Measurements from ENCODE around the gene SULT2B1. TPM values are rescaled to one million over a fixed set of nuclear protein-coding genes. Genes with fewer than 3 reads are reported as not detected.

SULT2B1 gene
- total and polyA plus RNA-seq, 7 donors: 0.06 to 0.23 TPM; not detected in 5

- H3K36me3 ChIP-seq (ENCODE audit: insufficient read depth in 1 of 2, low read depth in 1 of 2): no peaks in the 10 kb centered on the region
- TF ChIP-seq CTCF (IDR thresholded peaks at IDR 0.05): no peak
- DNase-seq (no peak), ATAC-seq (no peak)
- no peak overlapping the region for H3K4me3 ChIP-seq
- intact Hi-C loops (cut with DNase I): no loop called here
- no peaks in the 10 kb centered on the region for H3K4me1 ChIP-seq
- no peaks in the 10 kb centered on the region for H3K9me3 ChIP-seq
- H3K27ac ChIP-seq: no peak overlapping the region
- 84 to 86% (median 85%) methylated on average over 9 of the region's 9 CpGs for WGBS, 3 donors
- peaks cover 0 to 4% (median 0%) of the 10 kb centered on the region in 3 donors for H3K27me3 ChIP-seq (ENCODE audit: insufficient read depth in 3 of 3, low read length in 2 of 3)
These were observed 43.2 kb downstream of the SULT2B1 start for GRCh38 chr19:48595171-48595570.

GRCh38 chr19:48595833-48596232 lies 43.9 kb downstream of the SULT2B1 start:
- H3K27me3 ChIP-seq (ENCODE audit: insufficient read depth in 3 of 3, low read length in 2 of 3): peaks cover 0 to 4% (median 0%) of the 10 kb centered on the region in 3 donors
- H3K27ac ChIP-seq: no peak overlapping the region
- DNase-seq: no peak
- ATAC-seq: no peak
- TF ChIP-seq CTCF (IDR thresholded peaks at IDR 0.05): no peak
- no peak overlapping the region for H3K4me3 ChIP-seq
- 39 to 41% (median 40%) methylated on average over 6 of the region's 6 CpGs for WGBS, 3 donors
- H3K9me3 ChIP-seq: no peaks in the 10 kb centered on the region
- intact Hi-C loops (cut with DNase I): no loop called here
- no peaks in the 10 kb centered on the region for H3K4me1 ChIP-seq
- no peaks in the 10 kb centered on the region for H3K36me3 ChIP-seq (ENCODE audit: insufficient read depth in 1 of 2, low read depth in 1 of 2)

- DNase-seq: no peak
- H3K9me3 ChIP-seq: no peaks in the 10 kb centered on the region
- H3K36me3 ChIP-seq (ENCODE audit: insufficient read depth in 1 of 2, low read depth in 1 of 2): no peaks in the 10 kb centered on the region
- peaks cover 0 to 4% (median 0%) of the 10 kb centered on the region in 3 donors for H3K27me3 ChIP-seq (ENCODE audit: insufficient read depth in 3 of 3, low read length in 2 of 3)
- no peak for ATAC-seq
- WGBS, 3 donors: 83 to 87% (median 86%) methylated on average over 4 of the region's 4 CpGs
- H3K27ac ChIP-seq: no peak overlapping the region
- H3K4me3 ChIP-seq: no peak overlapping the region
- TF ChIP-seq CTCF (IDR thresholded peaks at IDR 0.05): no peak
- no peaks in the 10 kb centered on the region for H3K4me1 ChIP-seq
- intact Hi-C loops (cut with DNase I): no loop called here
These were observed 44.3 kb downstream of the SULT2B1 start for GRCh38 chr19:48596237-48596636.

GRCh38 chr19:48596679-48597465 lies 44.9 kb downstream of the SULT2B1 start:
- Histone ChIP-seq H3K27ac (no peak overlapping the region), H3K9me3 (no peaks in the 10 kb centered on the region), H3K27me3 (ENCODE audit: insufficient read depth in 3 of 3, low read length in 2 of 3) (peaks cover 0 to 4% (median 0%) of the 10 kb centered on the region in 3 donors), H3K4me1 (no peaks in the 10 kb centered on the region), H3K4me3 (no peak overlapping the region), H3K36me3 (ENCODE audit: insufficient read depth in 1 of 2, low read depth in 1 of 2) (no peaks in the 10 kb centered on the region)
- intact Hi-C loops (cut with DNase I): no loop called here
- WGBS, 3 donors: 75 to 80% (median 79%) methylated on average over 39 of the region's 39 CpGs
- no peak for TF ChIP-seq CTCF (IDR thresholded peaks at IDR 0.05)
- ATAC-seq: no peak
- no peak for DNase-seq
